GM12875 (cell line): ENCODE measurements around the gene ADD1.

Experiments used
- H3K4me3 ChIP-seq: one replicate; pipeline ENCODE4 v1.5.1; 2011; ENCODE audit warnings: low read depth, low read length, control low read depth
- TF ChIP-seq, protein P1 (sequence below): IDR thresholded peaks from 2 replicates; pipeline ENCODE4 v1.5.1; 2011; ENCODE audit warnings: low read depth, mild to moderate bottlenecking, control low read depth, inconsistent platforms, low read length, moderate library complexity, borderline replicate concordance; ENCODE audit not compliant: insufficient read depth

Gene ADD1

DNA sequence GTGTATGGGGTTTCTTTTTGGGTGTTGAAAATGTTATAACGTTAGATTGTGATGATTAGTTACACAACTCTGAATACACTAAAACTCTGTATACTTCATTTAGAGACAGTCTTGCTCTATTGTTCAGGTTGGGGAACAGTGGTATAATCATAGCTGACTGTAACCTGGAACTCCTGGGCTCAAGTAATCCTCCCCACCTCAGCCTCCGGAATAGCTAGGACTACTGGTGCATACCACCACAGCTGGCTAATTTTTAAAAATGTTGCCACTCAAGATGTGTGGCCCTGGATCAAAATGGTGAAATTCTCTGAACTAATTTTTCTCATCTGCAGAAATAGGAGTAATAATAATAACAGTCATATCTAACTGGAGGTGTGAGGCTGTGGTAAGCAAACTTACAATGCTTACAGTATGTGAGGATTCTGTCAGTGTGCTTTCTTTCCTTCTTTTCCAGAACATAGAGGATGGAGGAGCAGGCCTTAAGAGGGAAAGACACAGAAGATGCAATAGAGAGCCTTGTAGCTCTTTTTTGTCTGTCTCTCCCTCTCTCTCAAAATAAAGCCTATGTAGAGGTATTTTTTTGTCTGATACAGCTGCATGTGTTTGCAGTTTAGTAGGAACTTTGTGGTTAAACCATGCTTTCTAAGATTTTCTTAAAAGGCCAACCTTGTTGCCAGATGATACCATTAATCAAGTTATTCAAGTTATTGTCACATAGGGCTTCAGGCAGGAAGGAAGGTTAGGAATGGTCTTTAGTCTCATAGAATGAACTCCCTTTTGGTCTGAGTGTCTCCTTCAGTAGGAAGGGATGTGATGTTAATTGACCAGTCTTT lies 7.5 kb downstream of the ADD1 start:
- no peak overlapping the region for H3K4me3 ChIP-seq
- TF ChIP-seq, protein P1, sequence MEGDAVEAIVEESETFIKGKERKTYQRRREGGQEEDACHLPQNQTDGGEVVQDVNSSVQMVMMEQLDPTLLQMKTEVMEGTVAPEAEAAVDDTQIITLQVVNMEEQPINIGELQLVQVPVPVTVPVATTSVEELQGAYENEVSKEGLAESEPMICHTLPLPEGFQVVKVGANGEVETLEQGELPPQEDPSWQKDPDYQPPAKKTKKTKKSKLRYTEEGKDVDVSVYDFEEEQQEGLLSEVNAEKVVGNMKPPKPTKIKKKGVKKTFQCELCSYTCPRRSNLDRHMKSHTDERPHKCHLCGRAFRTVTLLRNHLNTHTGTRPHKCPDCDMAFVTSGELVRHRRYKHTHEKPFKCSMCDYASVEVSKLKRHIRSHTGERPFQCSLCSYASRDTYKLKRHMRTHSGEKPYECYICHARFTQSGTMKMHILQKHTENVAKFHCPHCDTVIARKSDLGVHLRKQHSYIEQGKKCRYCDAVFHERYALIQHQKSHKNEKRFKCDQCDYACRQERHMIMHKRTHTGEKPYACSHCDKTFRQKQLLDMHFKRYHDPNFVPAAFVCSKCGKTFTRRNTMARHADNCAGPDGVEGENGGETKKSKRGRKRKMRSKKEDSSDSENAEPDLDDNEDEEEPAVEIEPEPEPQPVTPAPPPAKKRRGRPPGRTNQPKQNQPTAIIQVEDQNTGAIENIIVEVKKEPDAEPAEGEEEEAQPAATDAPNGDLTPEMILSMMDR = no peak

DNA sequence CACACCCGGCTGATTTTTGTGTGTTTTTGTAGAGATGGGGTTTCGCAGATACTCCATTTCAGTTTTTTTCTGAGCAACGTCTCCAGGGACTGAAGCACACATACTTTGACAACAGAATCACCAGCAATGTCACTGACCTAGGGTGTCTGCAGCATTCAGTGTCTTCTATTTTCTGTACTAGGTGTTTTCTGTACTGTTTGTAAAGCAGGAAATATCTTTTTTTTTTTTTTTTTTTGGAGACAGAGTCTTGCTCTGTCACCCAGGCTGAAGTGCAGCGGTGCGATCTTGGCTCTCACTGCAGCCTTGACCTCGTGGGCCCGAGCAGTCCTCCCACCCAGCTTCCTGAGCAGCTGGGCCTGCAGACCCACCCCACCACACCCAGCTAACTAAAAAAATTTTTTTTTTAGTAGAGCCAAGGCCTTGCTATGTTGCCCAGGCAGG lies 8.9 kb downstream of the ADD1 start:
- H3K4me3 ChIP-seq = no peak overlapping the region

DNA sequence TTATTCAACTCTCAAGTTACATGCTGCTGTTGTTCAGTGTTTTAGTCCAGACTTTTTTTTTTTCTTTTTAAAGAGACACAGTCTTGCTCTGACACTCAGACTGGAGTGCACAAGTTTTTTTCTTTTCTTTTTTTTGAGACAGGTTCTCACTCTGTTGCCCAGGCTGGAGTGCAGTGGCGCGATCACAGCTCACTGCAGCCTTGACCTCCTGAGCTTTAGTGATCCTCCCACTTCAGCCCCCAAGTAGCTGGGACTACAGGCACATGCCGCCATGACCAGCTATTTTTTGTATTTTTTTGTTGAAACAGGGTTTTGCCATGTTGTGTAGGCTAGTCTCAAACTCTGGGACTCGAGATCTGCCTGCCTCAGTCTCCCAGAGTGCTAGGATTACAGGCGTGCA lies 11.9 kb downstream of the ADD1 start:
- TF ChIP-seq, protein P1 = no peak
- H3K4me3 ChIP-seq = no peak overlapping the region

More for the DNA sequence above, 8.9 kb downstream of the ADD1 start:
- TF ChIP-seq, protein P1 = no peak

DNA sequence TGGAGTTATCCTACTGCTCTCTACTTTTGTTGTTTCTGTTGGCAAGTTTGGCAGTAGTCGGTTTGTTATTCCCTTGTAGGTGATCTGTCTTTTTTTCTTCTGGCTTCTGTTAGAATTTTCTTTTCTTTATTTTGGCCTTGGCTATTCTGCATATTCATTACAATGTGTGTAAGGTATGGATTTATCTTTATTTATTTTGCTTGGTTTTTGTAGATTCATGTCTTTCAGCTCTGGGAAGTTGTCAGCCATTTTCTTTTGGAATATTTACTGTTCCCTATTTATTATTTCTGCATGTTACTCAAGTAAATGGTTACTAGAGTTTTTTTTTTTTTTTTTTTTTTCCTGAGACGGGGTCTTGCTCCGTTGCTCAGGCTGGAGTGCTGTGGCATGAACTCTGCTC lies 12.6 kb downstream of the ADD1 start:
- no peak overlapping the region for H3K4me3 ChIP-seq
- TF ChIP-seq, protein P1 = no peak

DNA sequence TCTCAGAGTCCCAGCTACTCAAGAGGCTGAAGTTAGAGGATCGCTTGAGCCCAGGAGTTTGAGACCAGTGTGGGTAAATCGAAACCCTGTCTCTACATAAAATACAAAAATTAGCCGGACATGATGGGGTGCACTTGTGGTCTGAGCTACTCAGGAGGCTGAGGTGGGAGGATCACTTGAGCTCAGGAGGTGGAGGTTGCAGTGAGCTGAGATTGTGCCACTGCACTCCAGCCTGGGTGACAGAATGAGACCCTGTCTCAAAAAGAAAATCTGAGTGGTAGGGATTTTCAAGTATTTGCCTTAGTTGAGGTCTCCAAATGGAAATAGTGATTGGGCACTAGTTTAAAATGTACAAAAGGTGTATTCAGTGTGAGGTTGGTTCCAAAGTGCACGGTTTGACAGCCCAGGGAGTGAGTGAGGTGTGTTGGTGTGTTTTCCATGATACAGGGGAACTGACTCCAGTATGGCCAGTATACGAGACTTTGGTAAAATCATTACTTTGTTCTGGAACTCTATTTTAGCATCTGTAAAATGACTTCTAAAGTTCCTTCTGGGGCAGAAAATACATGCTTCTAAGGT lies 13.8 kb downstream of the ADD1 start:
- H3K4me3 ChIP-seq = no peak overlapping the region
- TF ChIP-seq, protein P1 = no peak

DNA sequence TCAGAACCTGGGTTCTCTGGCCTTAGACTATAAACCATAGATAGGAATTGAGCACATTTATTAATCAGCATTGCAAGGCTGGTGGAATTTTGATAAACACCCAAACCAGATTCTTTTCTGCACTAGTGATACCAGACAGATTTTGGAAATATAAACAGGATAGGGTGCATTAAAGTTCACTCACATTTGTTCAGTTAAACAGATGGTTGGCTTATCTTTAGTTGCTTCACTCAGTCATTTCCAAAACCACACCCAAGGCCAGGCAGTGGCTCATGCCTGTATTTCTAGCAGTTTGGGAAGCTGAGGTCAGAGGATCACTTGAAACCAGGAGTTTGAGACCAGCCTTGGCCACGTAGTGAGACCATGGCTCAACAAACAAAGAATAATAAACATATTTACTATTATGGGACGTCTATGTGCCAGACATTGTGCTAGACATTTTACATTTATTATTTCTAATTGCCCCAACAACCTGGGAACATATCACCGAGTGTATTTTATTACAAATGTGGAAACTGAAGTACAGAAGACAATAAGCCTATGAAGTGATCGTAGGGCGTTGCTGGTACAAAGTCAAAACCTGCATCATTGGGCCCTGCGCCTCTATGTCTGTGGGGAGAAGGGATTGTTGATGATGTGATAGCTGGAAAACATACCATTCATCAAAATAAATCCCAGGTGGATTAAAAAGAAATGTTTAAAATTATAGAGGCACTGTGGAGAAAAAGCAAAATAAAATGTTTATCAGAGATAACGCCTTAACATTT lies 15.0 kb downstream of the ADD1 start:
- no peak overlapping the region for H3K4me3 ChIP-seq
- TF ChIP-seq, protein P1 = no peak

DNA sequence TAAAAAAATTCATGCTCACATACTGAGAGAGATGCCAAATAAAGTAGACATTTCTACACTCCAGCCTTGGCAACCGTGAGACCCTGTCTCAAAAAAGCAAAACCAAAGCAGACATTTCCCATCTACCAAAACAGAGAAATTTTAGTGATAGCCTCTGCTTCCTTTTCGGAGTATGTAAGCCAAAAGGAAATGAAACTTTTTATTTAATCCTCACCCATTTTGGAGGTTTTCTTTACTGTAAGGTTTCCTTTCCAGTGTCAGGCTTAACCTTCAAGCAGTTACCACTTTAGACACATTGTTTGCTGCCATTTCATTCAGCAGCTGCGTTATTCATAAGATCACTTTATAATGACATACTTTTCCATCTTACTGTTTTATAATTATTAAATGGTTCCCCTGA lies 15.9 kb downstream of the ADD1 start:
- TF ChIP-seq, protein P1 = no peak
- no peak overlapping the region for H3K4me3 ChIP-seq
